Measurements from ENCODE around the gene PPM1L. TPM values are rescaled to one million over a fixed set of nuclear protein-coding genes. Genes with fewer than 3 reads are reported as not detected.

PPM1L gene
- total RNA-seq, 1 experiment from 2014 or later, result 13.2 TPM

DNA sequence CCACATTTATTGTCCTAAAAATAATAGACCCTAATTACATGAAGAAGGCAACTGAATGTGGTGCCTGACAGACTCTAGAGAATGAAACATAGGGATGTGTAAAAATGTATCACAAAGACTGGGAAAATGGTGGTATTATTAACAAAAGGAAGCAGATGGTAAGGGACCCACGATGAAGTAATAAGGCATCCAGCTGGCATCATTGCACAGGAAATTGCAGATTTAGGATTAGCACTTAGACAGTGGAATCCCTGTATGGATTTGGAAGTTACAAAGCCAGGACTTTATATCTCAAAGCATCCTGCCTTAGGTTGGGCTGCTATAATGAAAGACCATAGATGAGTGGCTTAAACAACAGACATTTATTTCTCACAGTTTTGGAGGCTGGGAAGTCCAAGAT lies 104.3 kb downstream of the PPM1L start (continued):
- no peak for TF ChIP-seq ZBTB33 (IDR thresholded peaks at IDR 0.05; ENCODE audit: extremely low read depth, insufficient replicate concordance, low read length)
- TF ChIP-seq FOSL1 (IDR thresholded peaks at IDR 0.05; ENCODE audit: low read depth), result no peak
- no peak for TF ChIP-seq ZFX (IDR thresholded peaks at IDR 0.05)
- TF ChIP-seq ELF1 (IDR thresholded peaks at IDR 0.05; ENCODE audit: borderline replicate concordance, low read depth), result no peak

GRCh38 chr3:160869825-160870224 lies 113.8 kb downstream of the PPM1L start:
- no peak for DNase-seq (ENCODE audit: low read depth, low spot score)
- Histone ChIP-seq H3K9me3 (ENCODE audit: control insufficient read depth in 1 of 2, insufficient read depth in 1 of 2, low read depth in 1 of 2, low read length in 2 of 2) (no peaks in the 10 kb centered on the region), H4K20me1 (ENCODE audit: insufficient read depth) (no peaks in the 10 kb centered on the region), H3K9ac (ENCODE audit: low read length) (no peak overlapping the region), H3K36me3 (ENCODE audit: control insufficient read depth in 1 of 2, insufficient read depth in 2 of 2, low read length in 2 of 2) (no peaks in the 10 kb centered on the region), H3K4me1 (ENCODE audit: control insufficient read depth in 1 of 2, insufficient read depth in 2 of 2, low read length in 2 of 2) (no peaks in the 10 kb centered on the region; a peak in 1 of 4 replicates), H3K4me2 (ENCODE audit: low read length) (no peak overlapping the region), H3K27ac (ENCODE audit: low read depth, low read length) (no peak overlapping the region), H3K4me3 (replicated peaks in 1 of 2; ENCODE audit: low read depth in 1 of 2, low read length in 2 of 2) (no peak overlapping the region), H3K9me2 (ENCODE audit: insufficient read depth) (no peaks in the 10 kb centered on the region), H2AFZ (ENCODE audit: low read depth, low read length, poor library complexity, severe bottlenecking) (no peak overlapping the region), H3K27me3 (ENCODE audit: insufficient read depth, low read length) (no peaks in the 10 kb centered on the region), H3K79me2 (ENCODE audit: insufficient read depth, low read length) (no peaks in the 10 kb centered on the region)
- ChIA-PET RAD21 (ENCODE audit: low non-redundant PET in 1 of 2, low total read pairs in 2 of 2, uncharacterized antibody in 2 of 2, unreplicated experiment in 2 of 2) (no interaction called here), CTCF (no interaction called here), POLR2A (no interaction called here)
- BruUV-seq (replicated peaks), result no TSS peak
- intact Hi-C loops (cut with micrococcal nuclease), result no loop called here
- no peak for ATAC-seq
- TF ChIP-seq POLR2AphosphoS5 (IDR thresholded peaks at IDR 0.05; ENCODE audit: low read depth, low read length) (no peak), CEBPB (IDR thresholded peaks at IDR 0.05; ENCODE audit: low read depth) (no peak), FOSL1 (IDR thresholded peaks at IDR 0.05; ENCODE audit: low read depth) (no peak), YY1 (IDR thresholded peaks at IDR 0.05; ENCODE audit: extremely low read depth, insufficient replicate concordance, low read depth, low read length) (no peak)

Measured in HCT116 (cell line).